ENCODE measurements around the gene MYH7.
"Not testable (repeated sequence)": the region's sequence is repeated elsewhere in the genome, so short reads cannot be mapped to it uniquely, and the experiment has no call there.

DNA sequence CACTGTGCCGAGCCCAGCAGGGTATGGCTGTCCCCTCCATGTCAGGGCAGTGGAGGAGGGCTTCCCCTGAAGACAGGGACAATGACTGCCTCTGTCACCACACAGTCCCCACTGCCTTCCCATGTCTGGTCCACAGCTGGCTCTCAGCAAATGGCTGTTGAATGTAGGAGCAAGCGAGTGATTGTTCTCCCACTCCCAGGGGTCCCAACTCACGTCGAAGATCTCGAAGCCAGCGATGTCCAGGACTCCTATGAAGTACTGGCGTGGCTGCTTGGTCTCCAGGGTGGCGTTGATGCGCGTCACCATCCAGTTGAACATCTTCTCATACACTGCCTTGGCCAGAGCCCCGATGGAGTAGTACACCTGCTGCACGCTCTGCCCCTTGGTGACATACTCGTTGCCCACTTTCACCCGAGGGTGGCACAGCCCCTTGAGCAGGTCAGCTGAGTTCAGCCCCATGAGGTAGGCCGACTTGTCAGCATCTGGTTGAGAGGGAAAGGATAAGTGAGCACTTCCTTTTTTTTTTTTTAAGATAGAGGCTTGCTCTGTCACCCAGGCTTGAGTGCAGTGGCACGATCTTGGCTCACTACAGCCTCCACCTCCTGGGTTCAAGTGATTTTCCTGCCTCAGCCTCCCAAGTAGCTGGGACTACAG is 34.8 kb downstream of the MYH7 start:
- TF ChIP-seq ARNTL (CRISPR knock-in tag; IDR thresholded peaks at IDR 0.05; ENCODE audit: borderline replicate concordance, low read depth); CSDC2 (CRISPR knock-in tag; IDR thresholded peaks at IDR 0.05): not testable (repeated sequence)
